Measurements from ENCODE around the gene PTPRZ1. TPM values are rescaled to one million over a fixed set of nuclear protein-coding genes. Genes with fewer than 3 reads are reported as not detected.

Gene PTPRZ1
- total RNA-seq, 1 donor from 2014 or later = 0.64 TPM

DNA sequence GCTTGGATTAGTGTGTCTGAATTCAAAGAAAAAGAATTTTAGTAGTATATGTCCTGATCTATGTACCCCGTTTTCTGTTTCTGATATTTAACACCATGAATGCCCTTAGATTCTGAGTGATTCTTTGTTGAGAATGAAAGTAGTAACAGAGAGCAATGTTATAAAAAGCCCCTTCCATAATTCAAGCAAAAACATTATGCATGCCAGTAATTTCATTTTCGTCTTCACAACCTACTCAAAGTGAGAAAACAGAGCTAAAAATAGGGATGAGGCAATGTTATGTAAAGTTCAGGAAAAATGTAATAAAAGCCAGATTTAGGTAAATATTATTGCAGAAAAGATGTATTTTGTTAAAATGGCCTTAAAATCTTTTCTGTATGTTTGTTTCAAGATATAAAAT is 28.1 kb downstream of the PTPRZ1 start:
- TF ChIP-seq, protein P1, sequence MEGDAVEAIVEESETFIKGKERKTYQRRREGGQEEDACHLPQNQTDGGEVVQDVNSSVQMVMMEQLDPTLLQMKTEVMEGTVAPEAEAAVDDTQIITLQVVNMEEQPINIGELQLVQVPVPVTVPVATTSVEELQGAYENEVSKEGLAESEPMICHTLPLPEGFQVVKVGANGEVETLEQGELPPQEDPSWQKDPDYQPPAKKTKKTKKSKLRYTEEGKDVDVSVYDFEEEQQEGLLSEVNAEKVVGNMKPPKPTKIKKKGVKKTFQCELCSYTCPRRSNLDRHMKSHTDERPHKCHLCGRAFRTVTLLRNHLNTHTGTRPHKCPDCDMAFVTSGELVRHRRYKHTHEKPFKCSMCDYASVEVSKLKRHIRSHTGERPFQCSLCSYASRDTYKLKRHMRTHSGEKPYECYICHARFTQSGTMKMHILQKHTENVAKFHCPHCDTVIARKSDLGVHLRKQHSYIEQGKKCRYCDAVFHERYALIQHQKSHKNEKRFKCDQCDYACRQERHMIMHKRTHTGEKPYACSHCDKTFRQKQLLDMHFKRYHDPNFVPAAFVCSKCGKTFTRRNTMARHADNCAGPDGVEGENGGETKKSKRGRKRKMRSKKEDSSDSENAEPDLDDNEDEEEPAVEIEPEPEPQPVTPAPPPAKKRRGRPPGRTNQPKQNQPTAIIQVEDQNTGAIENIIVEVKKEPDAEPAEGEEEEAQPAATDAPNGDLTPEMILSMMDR (IDR thresholded peaks at IDR 0.05) = no peak
- intact Hi-C loops (cut with DNase I) = no loop called here
- Histone ChIP-seq H3K36me3 (no peaks in the 10 kb centered on the region), H3K27me3 (no peaks in the 10 kb centered on the region), H3K4me1 (no peaks in the 10 kb centered on the region), H3K4me3 (no peak overlapping the region), H3K9me3 (no peaks in the 10 kb centered on the region), H3K27ac (no peak overlapping the region)
- DNase-seq (ENCODE audit: low spot score in 2 of 2) = no peak

DNA sequence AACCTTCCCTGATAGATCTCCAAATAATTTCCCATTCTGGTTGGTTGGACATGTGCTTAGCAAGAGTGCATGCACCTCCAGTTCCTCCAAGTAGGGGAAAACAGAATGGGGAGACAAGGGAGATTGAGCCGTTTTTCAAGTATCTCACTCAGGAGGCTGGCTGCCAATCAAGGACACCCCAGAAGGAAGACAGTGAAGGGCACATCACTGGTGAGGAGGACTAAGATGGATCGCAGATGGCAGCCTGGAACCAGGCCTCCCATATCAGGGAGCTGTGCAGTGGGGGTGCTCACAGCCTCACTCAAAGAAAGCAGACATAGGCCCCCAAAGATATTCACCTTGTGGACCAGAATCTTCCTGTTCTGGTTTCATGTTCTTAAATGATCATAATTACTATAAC is 31.2 kb downstream of the PTPRZ1 start:
- Histone ChIP-seq H3K27me3 (no peaks in the 10 kb centered on the region), H3K4me1 (no peaks in the 10 kb centered on the region), H3K4me3 (no peak overlapping the region), H3K36me3 (no peaks in the 10 kb centered on the region), H3K9me3 (no peaks in the 10 kb centered on the region), H3K27ac (no peak overlapping the region)
- DNase-seq (ENCODE audit: low spot score in 2 of 2) = no peak
- intact Hi-C loops (cut with DNase I) = no loop called here
- TF ChIP-seq, protein P1 (IDR thresholded peaks at IDR 0.05) = no peak

- no peaks in the 10 kb centered on the region for H3K4me1 ChIP-seq
- H3K27ac ChIP-seq = no peak overlapping the region
- H3K4me3 ChIP-seq = no peak overlapping the region
- no peaks in the 10 kb centered on the region for H3K27me3 ChIP-seq
- TF ChIP-seq, protein P1 (IDR thresholded peaks at IDR 0.05) = no peak
- intact Hi-C loops (cut with DNase I) = no loop called here
- DNase-seq (ENCODE audit: low spot score in 2 of 2) = no peak
- H3K9me3 ChIP-seq = no peaks in the 10 kb centered on the region
- H3K36me3 ChIP-seq = no peaks in the 10 kb centered on the region
Measured at GRCh38 chr7:121908042-121908441, 35.1 kb downstream of the PTPRZ1 start.

DNA sequence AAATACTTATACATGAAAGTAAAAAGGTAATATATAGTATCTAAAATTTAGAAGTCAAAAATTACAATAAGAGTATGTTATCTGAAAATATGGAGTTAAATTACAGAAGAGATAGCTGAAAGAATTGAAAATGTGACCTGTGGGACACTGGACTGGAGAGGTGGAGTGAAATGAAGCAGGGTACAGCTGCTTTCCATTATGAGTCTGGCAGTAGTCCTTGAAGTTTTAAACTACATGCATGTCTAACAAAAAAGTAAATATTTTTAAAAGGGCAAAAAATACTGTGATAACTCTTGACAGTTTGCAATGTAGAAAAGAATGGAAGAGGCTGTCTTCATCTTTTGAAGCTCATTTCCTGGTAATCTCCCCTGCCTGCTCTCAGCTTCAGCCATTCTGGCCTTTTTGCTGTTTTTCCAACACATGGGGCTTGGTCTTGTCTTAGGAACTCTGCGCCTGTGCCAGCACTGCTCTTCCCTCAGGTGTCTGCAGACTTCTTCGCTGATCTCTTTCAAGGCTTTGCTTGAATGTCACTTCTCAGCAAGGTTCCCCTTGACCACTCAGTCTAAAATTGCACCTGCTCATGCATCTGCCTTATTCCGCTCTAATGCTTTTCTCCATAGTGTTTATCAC is 36.9 kb downstream of the PTPRZ1 start:
- Histone ChIP-seq H3K4me3 (no peak overlapping the region), H3K27me3 (no peaks in the 10 kb centered on the region), H3K4me1 (no peaks in the 10 kb centered on the region), H3K9me3 (no peaks in the 10 kb centered on the region), H3K36me3 (no peaks in the 10 kb centered on the region), H3K27ac (no peak overlapping the region)
- TF ChIP-seq, protein P1 (IDR thresholded peaks at IDR 0.05) = no peak
- DNase-seq (ENCODE audit: low spot score in 2 of 2) = no peak
- intact Hi-C loops (cut with DNase I) = no loop called here

GRCh38 chr7:121913947-121914675 is 41.1 kb downstream of the PTPRZ1 start:
- no peaks in the 10 kb centered on the region for H3K36me3 ChIP-seq
- H3K9me3 ChIP-seq = no peaks in the 10 kb centered on the region
- no peak for DNase-seq (ENCODE audit: low spot score in 2 of 2)
- TF ChIP-seq, protein P1 (IDR thresholded peaks at IDR 0.05) = no peak
- intact Hi-C loops (cut with DNase I) = no loop called here
- H3K4me3 ChIP-seq = no peak overlapping the region
- H3K27me3 ChIP-seq = no peaks in the 10 kb centered on the region
- no peak overlapping the region for H3K27ac ChIP-seq
- H3K4me1 ChIP-seq = no peaks in the 10 kb centered on the region

All from ascending aorta (tissue), 2 donors.